Lung (tissue), 12 donors: Measurements from ENCODE around the gene ACER2. TPM values are rescaled to one million over a fixed set of nuclear protein-coding genes. Genes with fewer than 3 reads are reported as not detected.
A peak's percentile ranks its signal among the peaks of the same experiment; 100 is the strongest.
"Not testable (repeated sequence)": the region's sequence is repeated elsewhere in the genome, so short reads cannot be mapped to it uniquely, and the experiment has no call there.

Source experiments
- ATAC-seq: fragments of 200-7000 bp; cut with Tn5 transposase; one replicate; pipeline ENCODE4 v1.9.1; 2020; ENCODE audit warnings: moderate number of reproducible peaks; ENCODE audit not compliant: insufficient read depth, low FRiP score
- DNase-seq, 3 donors: peaks; one replicate each; pipeline ENCODE4 v3.0.0-alpha.2; 2013 to 2017
- H3K27ac ChIP-seq, 2 donors: one replicate each; pipeline ENCODE4 v1.5.1; 2013; ENCODE audit warnings: mild to moderate bottlenecking in 2 of 2, moderate library complexity in 2 of 2, control low read depth in 1 of 2, inconsistent platforms in 1 of 2, low read depth in 1 of 2, low read length in 1 of 2
- H3K27me3 ChIP-seq, 3 donors: one replicate each; pipeline ENCODE4 v1.5.1; 2013; ENCODE audit warnings: low read length in 2 of 3; ENCODE audit not compliant: control insufficient read depth in 3 of 3, insufficient read depth in 3 of 3
- H3K36me3 ChIP-seq, 4 donors: one replicate each; pipeline ENCODE4 v1.5.1; 2013; ENCODE audit warnings: low read length in 4 of 4, mild to moderate bottlenecking in 1 of 4, moderate library complexity in 1 of 4; ENCODE audit not compliant: control insufficient read depth in 4 of 4, insufficient read depth in 4 of 4
- H3K4me1 ChIP-seq, 5 donors: one replicate each; pipeline ENCODE4 v1.5.1; 2013; ENCODE audit warnings: low read length in 5 of 5, mild to moderate bottlenecking in 2 of 5, moderate library complexity in 1 of 5; ENCODE audit not compliant: control insufficient read depth in 5 of 5, insufficient read depth in 5 of 5
- H3K4me3 ChIP-seq: one replicate; pipeline ENCODE4 v1.5.1; 2013; ENCODE audit warnings: mild to moderate bottlenecking, control low read depth, moderate library complexity
- H3K9ac ChIP-seq, 2 donors: one replicate each; pipeline ENCODE4 v1.5.1; 2013; ENCODE audit warnings: low read length in 2 of 2, control low read depth in 1 of 2; ENCODE audit not compliant: insufficient read depth in 1 of 2
- H3K9me3 ChIP-seq, 4 donors: one replicate each; pipeline ENCODE4 v1.5.1; 2013; ENCODE audit warnings: low read length in 3 of 4, mild to moderate bottlenecking in 1 of 4, moderate library complexity in 1 of 4; ENCODE audit not compliant: control insufficient read depth in 4 of 4, insufficient read depth in 3 of 4
- CTCF ChIP-seq: IDR thresholded peaks from 2 replicates; pipeline ENCODE4 v1.5.1; 2012; ENCODE audit warnings: mild to moderate bottlenecking; ENCODE audit errors: control extremely low read depth, extremely low read depth
- WGBS, 2 donors: extraction: QIAGEN DNeasy Blood & Tissue Kit; methylation state at CpG; one replicate each; pipeline ENCODE4 v1.1.7; 2013; 5-methylcytosine and 5-hydroxymethylcytosine counted together
- polyA plus RNA-seq, 2 donors: library from polyadenylated mRNA; stranded (reverse); fragments of 200-250 nt; gene quantifications; one replicate each; pipeline ENCODE4 v1.2.1, GENCODE V29; 2013
- total RNA-seq, 2 donors: library from RNA; depleted of rRNA in 1 of 2; stranded (reverse); fragments of >200 nt in 1 of 2; gene quantifications; one replicate each; pipeline ENCODE4 v1.2.1, GENCODE V29; 2014 to 2021
- donor health status: control.
- donor health status: control.
- donor health status: Bipolar disorder and iron deficiency.
- donor health status: healthy.
- donor health status: DM: yes; HTN: yes; CAD: no.

The ACER2 gene
- total and polyA plus RNA-seq, 4 donors: 0.30 to 4.9 (median 2.8) TPM

GRCh38 chr9:19430201-19430760 lies 21.5 kb downstream of the ACER2 start:
- H3K4me3 ChIP-seq: no peak overlapping the region
- no peak for ATAC-seq
- no peaks in the 10 kb centered on the region for H3K9me3 ChIP-seq
- peaks cover 0 to 3% (median 0%) of the 10 kb centered on the region in 4 donors for H3K36me3 ChIP-seq
- TF ChIP-seq CTCF: no peak
- H3K27me3 ChIP-seq: no peaks in the 10 kb centered on the region
- H3K9ac ChIP-seq: no peak overlapping the region
- peaks cover 0 to 5% (median 0%) of the 10 kb centered on the region in 5 donors for H3K4me1 ChIP-seq
- 64 to 77% methylated on average over 2 of the region's 2 CpGs for WGBS, 2 donors
- H3K27ac ChIP-seq: no peak overlapping the region
- DNase-seq: no peak

- no peak for ATAC-seq
- peak in 2 of 3 donors; percentile 20 to 57 for DNase-seq
These were observed 22.8 kb downstream of the ACER2 start for GRCh38 chr9:19431361-19432171.

DNA sequence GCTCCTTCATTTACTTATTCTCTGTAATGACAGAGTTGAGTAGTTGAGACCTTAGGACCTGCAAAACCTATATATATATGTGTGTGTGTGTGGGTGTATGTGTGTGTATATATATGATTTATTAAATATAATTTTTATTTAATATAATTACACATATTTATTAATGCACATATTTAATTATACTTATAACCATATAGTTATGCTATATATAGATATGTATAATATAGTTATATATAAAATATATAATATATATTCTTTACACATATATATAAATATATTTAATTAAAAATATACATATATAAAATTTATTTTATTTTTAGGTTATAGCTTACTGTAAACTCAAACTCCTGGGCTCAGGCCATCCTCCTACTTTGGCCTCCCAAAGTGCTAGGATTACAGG lies 23.7 kb downstream of the ACER2 start:
- no peak overlapping the region for H3K27ac ChIP-seq

More at GRCh38 chr9:19431361-19432171, 22.8 kb downstream of the ACER2 start:
- no peak overlapping the region for H3K9ac ChIP-seq
- H3K27ac ChIP-seq: peak overlapping the region; percentile 0 to 33
- 67 to 81% methylated on average over 14 of the region's 14 CpGs for WGBS, 2 donors
- peaks cover 0 to 5% (median 0%) of the 10 kb centered on the region in 5 donors for H3K4me1 ChIP-seq
- no peaks in the 10 kb centered on the region for H3K27me3 ChIP-seq
- no peak for TF ChIP-seq CTCF
- H3K4me3 ChIP-seq: no peak overlapping the region
- H3K36me3 ChIP-seq: peaks cover 0 to 3% (median 0%) of the 10 kb centered on the region in 4 donors
- H3K9me3 ChIP-seq: no peaks in the 10 kb centered on the region

GRCh38 chr9:19433729-19434128 lies 24.9 kb downstream of the ACER2 start:
- 97 to 100% methylated on average over 1 to 33 of the region's 35 CpGs for WGBS, 2 donors
- not testable (repeated sequence) for DNase-seq, H3K4me3 ChIP-seq, H3K27ac ChIP-seq, ATAC-seq, H3K9me3 ChIP-seq, H3K36me3 ChIP-seq, H3K27me3 ChIP-seq, H3K9ac ChIP-seq, H3K4me1 ChIP-seq

More for the DNA sequence above, 23.7 kb downstream of the ACER2 start:
- no peak for TF ChIP-seq CTCF
- H3K27me3 ChIP-seq: no peaks in the 10 kb centered on the region
- no peak for DNase-seq
- no peaks in the 10 kb centered on the region for H3K9me3 ChIP-seq
- H3K36me3 ChIP-seq: peaks cover 0 to 3% (median 0%) of the 10 kb centered on the region in 4 donors
- peaks cover 0 to 7% (median 0%) of the 10 kb centered on the region in 5 donors for H3K4me1 ChIP-seq
- no peak overlapping the region for H3K9ac ChIP-seq
- H3K4me3 ChIP-seq: no peak overlapping the region
- no peak for ATAC-seq
